K562 (cell line): Measurements from ENCODE around the gene ANKDD1A. TPM values are rescaled to one million over a fixed set of nuclear protein-coding genes. Genes with fewer than 3 reads are reported as not detected.
A peak's percentile ranks its signal among the peaks of the same experiment; 100 is the strongest.

ENCODE experiments used
- CBX5 ChIP-seq: IDR thresholded peaks from 2 replicates; pipeline ENCODE4 v1.6.1; 2014; ENCODE audit warnings: low read depth, borderline replicate concordance
- E2F3 ChIP-seq: fragments of 250-450 bp; sonication (Bioruptor Pico); IDR thresholded peaks from 2 replicates; pipeline ENCODE4 v1.4.0; 2020; ENCODE audit warnings: mild to moderate bottlenecking
- FOXK2 ChIP-seq, 2 experiments: fragments of 450-650 bp; IDR thresholded peaks in 1 of 2; conservative IDR thresholded peaks in 1 of 2; 2 replicates each; pipeline ENCODE4 v1.6.1; 2016; ENCODE audit warnings: low read depth in 2 of 2, mild to moderate bottlenecking in 1 of 2
- HOXB6 ChIP-seq: fragments of 250-450 bp; sonication (Bioruptor Pico); IDR thresholded peaks from 2 replicates; pipeline ENCODE4 v1.5.1; 2022; ENCODE audit warnings: mild to moderate bottlenecking, borderline replicate concordance
- KAT8 ChIP-seq: fragments of 450-650 bp; IDR thresholded peaks from 2 replicates; pipeline ENCODE4 v1.6.1; 2016; ENCODE audit warnings: low read depth, mild to moderate bottlenecking
- LARP7 ChIP-seq: fragments of 450-650 bp; IDR thresholded peaks from 2 replicates; pipeline ENCODE4 v1.6.1; 2016
- RAD21 ChIP-seq, 2 experiments: fragments of 250-450 bp in 1 of 2; fragments of 450-650 bp in 1 of 2; sonication (Bioruptor Pico) in 1 of 2; formaldehyde crosslinking in 1 of 2; IDR thresholded peaks in 1 of 2; conservative IDR thresholded peaks in 1 of 2; 2 replicates each; pipeline versions ENCODE4 v1.4.0 to v1.8.0; 2020 to 2022; ENCODE audit warnings: mild to moderate bottlenecking in 2 of 2, moderate library complexity in 1 of 2
- RBM39 ChIP-seq: fragments of 200-400 bp; formaldehyde crosslinking; optimal IDR thresholded peaks from 2 replicates; pipeline ENCODE3; 2018; ENCODE audit warnings: low read depth, low read length
- SMAD1 ChIP-seq: fragments of 150-350 bp; IDR thresholded peaks from 2 replicates; pipeline ENCODE4 v1.6.1; 2014; ENCODE audit warnings: low read length, low read depth; ENCODE audit not compliant: partially characterized antibody
- XRCC5 ChIP-seq: fragments of 200-400 bp; formaldehyde crosslinking; IDR thresholded peaks from 2 replicates; pipeline ENCODE4 v1.6.1; 2017; ENCODE audit warnings: low read depth, mild to moderate bottlenecking, low read length
- YBX1 ChIP-seq: fragments of 450-650 bp; IDR thresholded peaks from 2 replicates; pipeline ENCODE4 v1.7.1; 2016; ENCODE audit warnings: mild to moderate bottlenecking
- polyA plus RNA-seq, 8 experiments: library from polyadenylated mRNA; depleted of rRNA in 4 of 8; stranded (reverse) in 5 of 8; unstranded in 3 of 8; fragments of >200 nt; fragmentation: Nextera tagmentation in 2 of 8; fragmentation: Illumina TruSeq in 1 of 8; extraction: Ambion mirVana in 2 of 8; extraction: Trizol in 1 of 8; gene quantifications; 2 replicates each; pipeline versions ENCODE4 v1.2.1 to v1.2.3, GENCODE V29; 2011 to 2014; ENCODE audit warnings: inconsistent platforms in 1 of 8, missing spikeins in 1 of 8
- total RNA-seq, 7 experiments: library from RNA; depleted of rRNA in 6 of 7; stranded (reverse); fragments of >200 nt in 6 of 7; fragmentation: Illumina TruSeq in 2 of 7; extraction: Trizol in 2 of 7; gene quantifications; 2 replicates each; pipeline versions ENCODE4 v1.2.1 to v1.2.3, GENCODE V29; 2011 to 2021; ENCODE audit warnings: low replicate concordance in 1 of 7
- TF ChIP-seq, protein P1 (sequence below): fragments of 200-600 bp; sonication (generic); IDR thresholded peaks from one replicate; pipeline ENCODE4 v1.6.1; 2012; ENCODE audit warnings: mild to moderate bottlenecking, low read depth, low read length, inconsistent platforms
- TF ChIP-seq, protein P2 (sequence below): fragments of 450-650 bp; IDR thresholded peaks from 2 replicates; pipeline ENCODE4 v1.6.1; 2016; ENCODE audit warnings: mild to moderate bottlenecking
- TF ChIP-seq, protein P3 (sequence below): sonication (generic); formaldehyde crosslinking; IDR thresholded peaks from 2 replicates; pipeline ENCODE4 v1.8.0; 2022; ENCODE audit warnings: mild to moderate bottlenecking, missing genetic modification reagents

Gene ANKDD1A
- total and polyA plus RNA-seq, 9 of the 15 experiments (the other 6 are each of a cell fraction or from before 2014, with no cell fraction given): 0.08 to 0.80 (median 0.43) TPM

DNA sequence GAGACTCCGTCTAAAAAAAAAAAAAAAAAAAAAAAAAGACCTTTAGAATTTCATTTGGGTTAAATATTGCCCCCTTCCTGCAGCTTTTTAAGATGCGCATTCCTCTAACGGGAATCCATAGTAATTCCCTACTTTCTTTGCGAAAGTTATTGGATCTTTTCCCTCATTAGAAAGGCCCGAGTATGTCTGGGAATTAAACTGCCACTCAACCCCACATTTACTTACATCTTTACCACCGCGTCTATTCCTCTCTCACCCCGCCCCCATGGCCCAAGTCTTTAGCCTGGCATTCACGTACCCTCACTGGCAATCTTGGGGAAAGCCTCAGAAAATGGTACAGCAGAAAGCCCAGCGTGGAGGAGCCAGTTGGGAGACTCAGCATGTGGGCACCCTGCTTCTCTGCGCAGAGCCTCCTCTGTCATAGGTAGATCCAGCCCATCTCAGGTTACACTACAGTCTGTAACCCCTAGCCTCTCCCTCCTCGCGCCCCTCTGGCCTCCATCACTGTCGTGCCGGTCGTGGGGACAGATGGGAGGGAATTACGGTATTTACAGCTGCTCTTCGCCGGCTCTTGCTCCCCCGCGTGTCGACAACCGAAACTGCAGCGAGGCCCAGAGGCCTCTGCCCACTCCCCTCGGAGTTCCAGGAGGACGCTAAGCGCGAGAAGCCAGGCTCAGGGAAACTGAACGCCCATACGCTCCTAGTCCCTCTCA lies 6.4 kb upstream of the ANKDD1A start (continued):
- TF ChIP-seq, protein P1, sequence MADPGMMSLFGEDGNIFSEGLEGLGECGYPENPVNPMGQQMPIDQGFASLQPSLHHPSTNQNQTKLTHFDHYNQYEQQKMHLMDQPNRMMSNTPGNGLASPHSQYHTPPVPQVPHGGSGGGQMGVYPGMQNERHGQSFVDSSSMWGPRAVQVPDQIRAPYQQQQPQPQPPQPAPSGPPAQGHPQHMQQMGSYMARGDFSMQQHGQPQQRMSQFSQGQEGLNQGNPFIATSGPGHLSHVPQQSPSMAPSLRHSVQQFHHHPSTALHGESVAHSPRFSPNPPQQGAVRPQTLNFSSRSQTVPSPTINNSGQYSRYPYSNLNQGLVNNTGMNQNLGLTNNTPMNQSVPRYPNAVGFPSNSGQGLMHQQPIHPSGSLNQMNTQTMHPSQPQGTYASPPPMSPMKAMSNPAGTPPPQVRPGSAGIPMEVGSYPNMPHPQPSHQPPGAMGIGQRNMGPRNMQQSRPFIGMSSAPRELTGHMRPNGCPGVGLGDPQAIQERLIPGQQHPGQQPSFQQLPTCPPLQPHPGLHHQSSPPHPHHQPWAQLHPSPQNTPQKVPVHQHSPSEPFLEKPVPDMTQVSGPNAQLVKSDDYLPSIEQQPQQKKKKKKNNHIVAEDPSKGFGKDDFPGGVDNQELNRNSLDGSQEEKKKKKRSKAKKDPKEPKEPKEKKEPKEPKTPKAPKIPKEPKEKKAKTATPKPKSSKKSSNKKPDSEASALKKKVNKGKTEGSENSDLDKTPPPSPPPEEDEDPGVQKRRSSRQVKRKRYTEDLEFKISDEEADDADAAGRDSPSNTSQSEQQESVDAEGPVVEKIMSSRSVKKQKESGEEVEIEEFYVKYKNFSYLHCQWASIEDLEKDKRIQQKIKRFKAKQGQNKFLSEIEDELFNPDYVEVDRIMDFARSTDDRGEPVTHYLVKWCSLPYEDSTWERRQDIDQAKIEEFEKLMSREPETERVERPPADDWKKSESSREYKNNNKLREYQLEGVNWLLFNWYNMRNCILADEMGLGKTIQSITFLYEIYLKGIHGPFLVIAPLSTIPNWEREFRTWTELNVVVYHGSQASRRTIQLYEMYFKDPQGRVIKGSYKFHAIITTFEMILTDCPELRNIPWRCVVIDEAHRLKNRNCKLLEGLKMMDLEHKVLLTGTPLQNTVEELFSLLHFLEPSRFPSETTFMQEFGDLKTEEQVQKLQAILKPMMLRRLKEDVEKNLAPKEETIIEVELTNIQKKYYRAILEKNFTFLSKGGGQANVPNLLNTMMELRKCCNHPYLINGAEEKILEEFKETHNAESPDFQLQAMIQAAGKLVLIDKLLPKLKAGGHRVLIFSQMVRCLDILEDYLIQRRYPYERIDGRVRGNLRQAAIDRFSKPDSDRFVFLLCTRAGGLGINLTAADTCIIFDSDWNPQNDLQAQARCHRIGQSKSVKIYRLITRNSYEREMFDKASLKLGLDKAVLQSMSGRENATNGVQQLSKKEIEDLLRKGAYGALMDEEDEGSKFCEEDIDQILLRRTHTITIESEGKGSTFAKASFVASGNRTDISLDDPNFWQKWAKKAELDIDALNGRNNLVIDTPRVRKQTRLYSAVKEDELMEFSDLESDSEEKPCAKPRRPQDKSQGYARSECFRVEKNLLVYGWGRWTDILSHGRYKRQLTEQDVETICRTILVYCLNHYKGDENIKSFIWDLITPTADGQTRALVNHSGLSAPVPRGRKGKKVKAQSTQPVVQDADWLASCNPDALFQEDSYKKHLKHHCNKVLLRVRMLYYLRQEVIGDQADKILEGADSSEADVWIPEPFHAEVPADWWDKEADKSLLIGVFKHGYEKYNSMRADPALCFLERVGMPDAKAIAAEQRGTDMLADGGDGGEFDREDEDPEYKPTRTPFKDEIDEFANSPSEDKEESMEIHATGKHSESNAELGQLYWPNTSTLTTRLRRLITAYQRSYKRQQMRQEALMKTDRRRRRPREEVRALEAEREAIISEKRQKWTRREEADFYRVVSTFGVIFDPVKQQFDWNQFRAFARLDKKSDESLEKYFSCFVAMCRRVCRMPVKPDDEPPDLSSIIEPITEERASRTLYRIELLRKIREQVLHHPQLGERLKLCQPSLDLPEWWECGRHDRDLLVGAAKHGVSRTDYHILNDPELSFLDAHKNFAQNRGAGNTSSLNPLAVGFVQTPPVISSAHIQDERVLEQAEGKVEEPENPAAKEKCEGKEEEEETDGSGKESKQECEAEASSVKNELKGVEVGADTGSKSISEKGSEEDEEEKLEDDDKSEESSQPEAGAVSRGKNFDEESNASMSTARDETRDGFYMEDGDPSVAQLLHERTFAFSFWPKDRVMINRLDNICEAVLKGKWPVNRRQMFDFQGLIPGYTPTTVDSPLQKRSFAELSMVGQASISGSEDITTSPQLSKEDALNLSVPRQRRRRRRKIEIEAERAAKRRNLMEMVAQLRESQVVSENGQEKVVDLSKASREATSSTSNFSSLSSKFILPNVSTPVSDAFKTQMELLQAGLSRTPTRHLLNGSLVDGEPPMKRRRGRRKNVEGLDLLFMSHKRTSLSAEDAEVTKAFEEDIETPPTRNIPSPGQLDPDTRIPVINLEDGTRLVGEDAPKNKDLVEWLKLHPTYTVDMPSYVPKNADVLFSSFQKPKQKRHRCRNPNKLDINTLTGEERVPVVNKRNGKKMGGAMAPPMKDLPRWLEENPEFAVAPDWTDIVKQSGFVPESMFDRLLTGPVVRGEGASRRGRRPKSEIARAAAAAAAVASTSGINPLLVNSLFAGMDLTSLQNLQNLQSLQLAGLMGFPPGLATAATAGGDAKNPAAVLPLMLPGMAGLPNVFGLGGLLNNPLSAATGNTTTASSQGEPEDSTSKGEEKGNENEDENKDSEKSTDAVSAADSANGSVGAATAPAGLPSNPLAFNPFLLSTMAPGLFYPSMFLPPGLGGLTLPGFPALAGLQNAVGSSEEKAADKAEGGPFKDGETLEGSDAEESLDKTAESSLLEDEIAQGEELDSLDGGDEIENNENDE: peak; percentile 95
- TF ChIP-seq YBX1 (no peak), FOXK2 (conservative IDR thresholded peaks at IDR 0.05 in 1 of 2, IDR thresholded peaks at IDR 0.05 in 1 of 2; ENCODE audit: low read depth in 2 of 2) (peak; percentile 20 to 48; a peak in 2 of 4 replicates), CBX5 (no peak), SMAD1 (no peak), E2F3 (CRISPR knock-in tag) (no peak), RBM39 (no peak), LARP7 (no peak), HOXB6 (no peak), XRCC5 (0 out of 2 replicates have a peak, but pooled peaks have one; percentile 58), KAT8 (no peak), RAD21 (CRISPR knock-in tag; conservative IDR thresholded peaks at IDR 0.05 in 1 of 2, IDR thresholded peaks at IDR 0.05 in 1 of 2) (peak; percentile 58 to 85; a peak in 3 of 4 replicates)
- TF ChIP-seq, protein P2, sequence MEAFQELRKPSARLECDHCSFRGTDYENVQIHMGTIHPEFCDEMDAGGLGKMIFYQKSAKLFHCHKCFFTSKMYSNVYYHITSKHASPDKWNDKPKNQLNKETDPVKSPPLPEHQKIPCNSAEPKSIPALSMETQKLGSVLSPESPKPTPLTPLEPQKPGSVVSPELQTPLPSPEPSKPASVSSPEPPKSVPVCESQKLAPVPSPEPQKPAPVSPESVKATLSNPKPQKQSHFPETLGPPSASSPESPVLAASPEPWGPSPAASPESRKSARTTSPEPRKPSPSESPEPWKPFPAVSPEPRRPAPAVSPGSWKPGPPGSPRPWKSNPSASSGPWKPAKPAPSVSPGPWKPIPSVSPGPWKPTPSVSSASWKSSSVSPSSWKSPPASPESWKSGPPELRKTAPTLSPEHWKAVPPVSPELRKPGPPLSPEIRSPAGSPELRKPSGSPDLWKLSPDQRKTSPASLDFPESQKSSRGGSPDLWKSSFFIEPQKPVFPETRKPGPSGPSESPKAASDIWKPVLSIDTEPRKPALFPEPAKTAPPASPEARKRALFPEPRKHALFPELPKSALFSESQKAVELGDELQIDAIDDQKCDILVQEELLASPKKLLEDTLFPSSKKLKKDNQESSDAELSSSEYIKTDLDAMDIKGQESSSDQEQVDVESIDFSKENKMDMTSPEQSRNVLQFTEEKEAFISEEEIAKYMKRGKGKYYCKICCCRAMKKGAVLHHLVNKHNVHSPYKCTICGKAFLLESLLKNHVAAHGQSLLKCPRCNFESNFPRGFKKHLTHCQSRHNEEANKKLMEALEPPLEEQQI: no peak
- TF ChIP-seq, protein P3, sequence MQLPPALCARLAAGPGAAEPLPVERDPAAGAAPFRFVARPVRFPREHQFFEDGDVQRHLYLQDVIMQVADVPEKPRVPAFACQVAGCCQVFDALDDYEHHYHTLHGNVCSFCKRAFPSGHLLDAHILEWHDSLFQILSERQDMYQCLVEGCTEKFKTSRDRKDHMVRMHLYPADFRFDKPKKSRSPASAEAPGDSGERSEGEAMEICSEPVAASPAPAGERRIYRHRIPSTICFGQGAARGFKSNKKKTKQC (CRISPR knock-in tag): no peak
